HCT116 (cell line): ENCODE results near the gene VMAC. TPM values are rescaled to one million over a fixed set of nuclear protein-coding genes. Genes with fewer than 3 reads are reported as not detected.

Experiments used
- ATAC-seq: fragments of 200-7000 bp; cut with Tn5 transposase; 2 replicates; pipeline ENCODE4 v1.9.1; 2020; ENCODE audit warnings: mild to moderate bottlenecking, moderate library complexity
- BruUV-seq: library from RNA; stranded (reverse); fragments of 400-500 nt; replicated peaks from 2 replicates; lab custom pipeline; 2021; lab: Mats Ljungman, UMichigan
- CTCF ChIA-PET: fragments of 300-600 bp; sonication (Branson Sonifier 250); formaldehyde crosslinking; loops from one replicate; lab custom pipeline; 2021; ENCODE audit warnings: antibody characterized with exemption; lab: Charles Lee
- POLR2A ChIA-PET: fragments of 300-600, 350-600 bp; sonication (Branson Sonifier 250); formaldehyde crosslinking; loops from one replicate; lab custom pipeline; 2021; ENCODE audit warnings: antibody characterized with exemption; lab: Charles Lee
- RAD21 ChIA-PET, 2 experiments: fragments of 300-600 bp; sonication (Branson Sonifier 250); formaldehyde crosslinking; loops; one replicate each; lab custom pipeline; 2023; ENCODE audit warnings: low total read pairs in 2 of 2; ENCODE audit not compliant: uncharacterized antibody in 2 of 2, unreplicated experiment in 2 of 2, low non-redundant PET in 1 of 2; lab: Charles Lee
- DNase-seq: peaks from one replicate; pipeline ENCODE4 v3.0.0-alpha.2; 2010; ENCODE audit warnings: low read depth, low spot score
- H2AFZ ChIP-seq: fragments of 200-600 bp; shearing (Covaris generic), sonication (generic); 2 replicates; pipeline ENCODE4 v1.6.1; 2017; ENCODE audit warnings: low read depth, mixed run types, mixed read lengths, antibody characterized with exemption, low read length; ENCODE audit not compliant: poor library complexity, severe bottlenecking
- H3K27ac ChIP-seq: 2 replicates; pipeline ENCODE4 v1.5.1; 2012; ENCODE audit warnings: low read depth, low read length
- H3K27me3 ChIP-seq: fragments of 200-600 bp; sonication (generic); 2 replicates; pipeline ENCODE4 v1.6.1; 2016; ENCODE audit warnings: mixed run types, low read length, mixed read lengths; ENCODE audit not compliant: insufficient read depth
- H3K36me3 ChIP-seq, 2 experiments: fragments of 200-500 bp in 1 of 2; fragments of 200-600 bp in 1 of 2; sonication (Bioruptor generic) in 1 of 2; sonication (generic) in 1 of 2; 2 replicates each; pipeline versions ENCODE4 v1.5.1 to v1.6.1; 2014 to 2016; ENCODE audit warnings: low read length in 2 of 2, inconsistent platforms in 1 of 2, mixed read lengths in 1 of 2, mixed run types in 1 of 2; ENCODE audit not compliant: insufficient read depth in 2 of 2, control insufficient read depth in 1 of 2
- H3K4me1 ChIP-seq, 2 experiments: fragments of 200-600 bp in 1 of 2; sonication (generic) in 1 of 2; 2 replicates each; pipeline versions ENCODE4 v1.5.1 to v1.6.1; 2012 to 2017; ENCODE audit warnings: low read length in 2 of 2, inconsistent platforms in 1 of 2, mild to moderate bottlenecking in 1 of 2, mixed read lengths in 1 of 2, mixed run types in 1 of 2, moderate library complexity in 1 of 2; ENCODE audit not compliant: insufficient read depth in 2 of 2, control insufficient read depth in 1 of 2
- H3K4me2 ChIP-seq: fragments of 200-600 bp; sonication (generic); 2 replicates; pipeline ENCODE4 v1.6.1; 2017; ENCODE audit warnings: mixed run types, low read length, mixed read lengths
- H3K4me3 ChIP-seq, 2 experiments: fragments of 200-600 bp in 1 of 2; sonication (generic) in 1 of 2; replicated peaks in 1 of 2; 2 replicates each; pipeline ENCODE4 v1.5.1; 2011 to 2016; ENCODE audit warnings: low read length in 2 of 2, control low read depth in 1 of 2, low read depth in 1 of 2, mild to moderate bottlenecking in 1 of 2, mixed read lengths in 1 of 2, mixed run types in 1 of 2
- H3K79me2 ChIP-seq: fragments of 200-600 bp; sonication (generic); 2 replicates; pipeline ENCODE4 v1.6.1; 2017; ENCODE audit warnings: mild to moderate bottlenecking, mixed run types, low read length, moderate library complexity, mixed read lengths; ENCODE audit not compliant: insufficient read depth
- H3K9ac ChIP-seq: fragments of 200-600 bp; sonication (generic); 2 replicates; pipeline ENCODE4 v1.6.1; 2016; ENCODE audit warnings: low read length, mixed read lengths
- H3K9me2 ChIP-seq: fragments of 200-600 bp; sonication (generic), shearing (Covaris generic); 2 replicates; pipeline ENCODE4 v1.6.1; 2017; ENCODE audit warnings: mixed run types, mild to moderate bottlenecking, moderate library complexity; ENCODE audit not compliant: insufficient read depth
- H3K9me3 ChIP-seq, 2 experiments: fragments of 200-500 bp in 1 of 2; fragments of 200-600 bp in 1 of 2; sonication (Bioruptor generic) in 1 of 2; sonication (generic) in 1 of 2; 2 replicates each; pipeline ENCODE4 v1.6.1; 2014 to 2017; ENCODE audit warnings: low read length in 2 of 2, mixed read lengths in 2 of 2, inconsistent platforms in 1 of 2, low read depth in 1 of 2, mild to moderate bottlenecking in 1 of 2, mixed run types in 1 of 2, moderate library complexity in 1 of 2; ENCODE audit not compliant: control insufficient read depth in 1 of 2, insufficient read depth in 1 of 2
- H4K20me1 ChIP-seq: fragments of 200-600 bp; sonication (generic), shearing (Covaris generic); 2 replicates; pipeline ENCODE4 v1.6.1; 2017; ENCODE audit warnings: mixed run types, mild to moderate bottlenecking, moderate library complexity; ENCODE audit not compliant: insufficient read depth
- EGR1 ChIP-seq: IDR thresholded peaks from 2 replicates; pipeline ENCODE4 v1.6.1; 2012; ENCODE audit warnings: low read depth
- EZH2 ChIP-seq: fragments of 200-600 bp; sonication (generic); IDR thresholded peaks from 2 replicates; pipeline ENCODE4 v1.6.1; 2017; ENCODE audit warnings: antibody characterized with exemption, mixed run types
- FOSL1 ChIP-seq: IDR thresholded peaks from 2 replicates; pipeline ENCODE4 v1.6.1; 2012; ENCODE audit warnings: low read depth
- MAX ChIP-seq: IDR thresholded peaks from 2 replicates; pipeline ENCODE4 v1.6.1; 2012
- POLR2AphosphoS5 ChIP-seq: IDR thresholded peaks from 2 replicates; pipeline ENCODE4 v1.6.1; 2011; ENCODE audit warnings: mild to moderate bottlenecking, low read depth, low read length, moderate library complexity
- REST ChIP-seq: IDR thresholded peaks from 2 replicates; pipeline ENCODE4 v1.6.1; 2012; ENCODE audit warnings: low read depth
- YY1 ChIP-seq: IDR thresholded peaks from 2 replicates; pipeline ENCODE4 v1.6.1; 2011; ENCODE audit warnings: low read length, low read depth, moderate library complexity, mild to moderate bottlenecking; ENCODE audit not compliant: insufficient replicate concordance; ENCODE audit errors: extremely low read depth
- ZFX ChIP-seq: fragments of 450-650 bp; IDR thresholded peaks from 2 replicates; pipeline ENCODE4 v1.6.1; 2017
- intact Hi-C: fragments of 100-400 bp; cut with micrococcal nuclease; formaldehyde crosslinking; loops from 2 replicates; pipeline ENCODE4 v1.10.0; 2022
- total RNA-seq: library from RNA; stranded (reverse); gene quantifications from one replicate; pipeline ENCODE4 v1.2.1, GENCODE V29; 2021; ENCODE audit not compliant: unreplicated experiment

VMAC gene
- total RNA-seq, 1 experiment from 2014 or later = 2.1 TPM

- Histone ChIP-seq H3K79me2 (peaks cover 41% of the 10 kb centered on the region), H3K9ac (no peak overlapping the region), H2AFZ (no peak overlapping the region), H3K27me3 (no peaks in the 10 kb centered on the region), H3K4me3 (no peak overlapping the region), H3K4me2 (no peak overlapping the region), H3K36me3 (peaks cover 5 to 7% of the 10 kb centered on the region in 2 experiments; a peak in 3 of 4 replicates), H3K9me3 (no peaks in the 10 kb centered on the region), H3K4me1 (peaks cover 0 to 3% of the 10 kb centered on the region in 2 experiments; a peak in 1 of 4 replicates), H3K9me2 (no peaks in the 10 kb centered on the region), H4K20me1 (no peaks in the 10 kb centered on the region), H3K27ac (no peak overlapping the region)
- intact Hi-C loops = no loop called here
- TF ChIP-seq MAX = no peak
- no peak for TF ChIP-seq EGR1
- TF ChIP-seq EZH2 = no peak
- TF ChIP-seq REST = no peak
- TF ChIP-seq YY1 = no peak
- no peak for TF ChIP-seq FOSL1
- no peak for TF ChIP-seq ZFX
- no peak for TF ChIP-seq POLR2AphosphoS5
- DNase-seq = no peak
- no TSS peak for BruUV-seq
- no peak for ATAC-seq
- POLR2A ChIA-PET = no interaction called here
- RAD21 ChIA-PET = no interaction called here
- CTCF ChIA-PET = interaction anchor here (0.9 kb wide), 1 partner anchor 73 kb away, joined by 3 read pairs; no protein-coding TSS in a partner anchor
Measured at GRCh38 chr19:5896365-5897076, 8.2 kb upstream of the VMAC start.
